Measurements from ENCODE around the gene SELENOO.

Gene SELENOO

DNA sequence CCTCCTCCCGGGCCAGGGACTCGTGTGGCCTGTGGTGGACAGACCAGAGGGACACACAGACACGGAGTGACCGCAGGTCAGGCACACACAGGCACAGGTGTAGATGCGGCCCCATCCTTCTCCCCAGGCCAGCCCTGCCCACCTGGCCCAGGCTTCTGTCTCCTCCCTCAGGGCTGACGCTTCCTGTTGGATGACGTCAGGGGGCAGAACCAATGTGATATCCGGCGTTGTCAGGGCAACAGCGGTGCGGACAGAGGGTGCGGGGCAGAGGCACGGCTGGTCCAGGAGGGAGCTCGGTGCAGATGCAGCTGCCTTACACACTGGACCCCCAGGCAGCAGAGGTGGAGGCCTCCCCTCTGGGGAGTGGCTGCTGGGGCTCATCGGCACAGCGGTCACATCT, 46.9 kb downstream of the SELENOO start:
- H3K4me3 ChIP-seq (ENCODE audit: extremely low read depth, insufficient read depth, low read length, poor library complexity, severe bottlenecking): no peak overlapping the region
- H3K36me3 ChIP-seq (ENCODE audit: control insufficient read depth, insufficient read depth, low read length): peaks cover 21% of the 10 kb centered on the region
- peaks cover 14% of the 10 kb centered on the region for H3K4me1 ChIP-seq (ENCODE audit: control insufficient read depth, insufficient read depth, low read length, poor library complexity, severe bottlenecking)
- H3K27ac ChIP-seq (ENCODE audit: low read depth, low read length, severe bottlenecking): no peak overlapping the region
- H3K9me3 ChIP-seq (ENCODE audit: control insufficient read depth, low read length): no peaks in the 10 kb centered on the region
- 64 to 71% methylated on average over 15 to 16 of the region's 16 CpGs for WGBS, 2 experiments (ENCODE audit: insufficient coverage in 2 of 2)

GRCh38 chr22:50248196-50249081, 47.6 kb downstream of the SELENOO start:
- no peak overlapping the region for H3K27ac ChIP-seq (ENCODE audit: low read depth, low read length, severe bottlenecking)
- WGBS, 2 experiments (ENCODE audit: insufficient coverage in 2 of 2): 93 to 94% methylated on average over 7 to 26 of the region's 29 CpGs
- peaks cover 21% of the 10 kb centered on the region for H3K36me3 ChIP-seq (ENCODE audit: control insufficient read depth, insufficient read depth, low read length)
- no peaks in the 10 kb centered on the region for H3K9me3 ChIP-seq (ENCODE audit: control insufficient read depth, low read length)
- peaks cover 12% of the 10 kb centered on the region for H3K4me1 ChIP-seq (ENCODE audit: control insufficient read depth, insufficient read depth, low read length, poor library complexity, severe bottlenecking)
- H3K4me3 ChIP-seq (ENCODE audit: extremely low read depth, insufficient read depth, low read length, poor library complexity, severe bottlenecking): no peak overlapping the region

GRCh38 chr22:50249341-50250248, 48.8 kb downstream of the SELENOO start:
- H3K36me3 ChIP-seq (ENCODE audit: control insufficient read depth, insufficient read depth, low read length): peaks cover 22% of the 10 kb centered on the region
- no peak overlapping the region for H3K4me3 ChIP-seq (ENCODE audit: extremely low read depth, insufficient read depth, low read length, poor library complexity, severe bottlenecking)

DNA sequence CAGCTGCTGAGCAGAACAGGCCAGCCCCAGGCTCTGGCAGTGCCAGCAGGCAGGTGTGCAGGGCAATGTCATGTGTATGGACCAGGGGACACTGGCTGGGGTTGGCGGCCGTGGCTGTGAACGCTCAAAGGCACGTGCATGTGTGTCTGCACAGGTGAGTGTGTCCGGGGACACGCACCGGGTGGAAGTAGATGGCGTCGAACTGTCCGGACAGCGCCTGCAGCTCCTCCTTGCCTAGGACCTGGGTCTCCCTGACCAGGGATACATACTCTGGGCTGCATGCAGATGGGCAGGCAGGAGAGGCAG, 49.4 kb downstream of the SELENOO start:
- no peak overlapping the region for H3K27ac ChIP-seq (ENCODE audit: low read depth, low read length, severe bottlenecking)
- WGBS, 2 experiments (ENCODE audit: insufficient coverage in 2 of 2): 93 to 96% methylated on average over 11 of the region's 11 CpGs
- peaks cover 27% of the 10 kb centered on the region for H3K36me3 ChIP-seq (ENCODE audit: control insufficient read depth, insufficient read depth, low read length)
- no peaks in the 10 kb centered on the region for H3K9me3 ChIP-seq (ENCODE audit: control insufficient read depth, low read length)
- H3K4me1 ChIP-seq (ENCODE audit: control insufficient read depth, insufficient read depth, low read length, poor library complexity, severe bottlenecking): peaks cover 7% of the 10 kb centered on the region
- H3K4me3 ChIP-seq (ENCODE audit: extremely low read depth, insufficient read depth, low read length, poor library complexity, severe bottlenecking): peak overlapping the region; percentile 72

More at GRCh38 chr22:50249341-50250248, 48.8 kb downstream of the SELENOO start:
- H3K4me1 ChIP-seq (ENCODE audit: control insufficient read depth, insufficient read depth, low read length, poor library complexity, severe bottlenecking): peaks cover 7% of the 10 kb centered on the region
- H3K9me3 ChIP-seq (ENCODE audit: control insufficient read depth, low read length): no peaks in the 10 kb centered on the region
- H3K27ac ChIP-seq (ENCODE audit: low read depth, low read length, severe bottlenecking): no peak overlapping the region
- 96 to 98% methylated on average over 28 to 31 of the region's 32 CpGs for WGBS, 2 experiments (ENCODE audit: insufficient coverage in 2 of 2)

DNA sequence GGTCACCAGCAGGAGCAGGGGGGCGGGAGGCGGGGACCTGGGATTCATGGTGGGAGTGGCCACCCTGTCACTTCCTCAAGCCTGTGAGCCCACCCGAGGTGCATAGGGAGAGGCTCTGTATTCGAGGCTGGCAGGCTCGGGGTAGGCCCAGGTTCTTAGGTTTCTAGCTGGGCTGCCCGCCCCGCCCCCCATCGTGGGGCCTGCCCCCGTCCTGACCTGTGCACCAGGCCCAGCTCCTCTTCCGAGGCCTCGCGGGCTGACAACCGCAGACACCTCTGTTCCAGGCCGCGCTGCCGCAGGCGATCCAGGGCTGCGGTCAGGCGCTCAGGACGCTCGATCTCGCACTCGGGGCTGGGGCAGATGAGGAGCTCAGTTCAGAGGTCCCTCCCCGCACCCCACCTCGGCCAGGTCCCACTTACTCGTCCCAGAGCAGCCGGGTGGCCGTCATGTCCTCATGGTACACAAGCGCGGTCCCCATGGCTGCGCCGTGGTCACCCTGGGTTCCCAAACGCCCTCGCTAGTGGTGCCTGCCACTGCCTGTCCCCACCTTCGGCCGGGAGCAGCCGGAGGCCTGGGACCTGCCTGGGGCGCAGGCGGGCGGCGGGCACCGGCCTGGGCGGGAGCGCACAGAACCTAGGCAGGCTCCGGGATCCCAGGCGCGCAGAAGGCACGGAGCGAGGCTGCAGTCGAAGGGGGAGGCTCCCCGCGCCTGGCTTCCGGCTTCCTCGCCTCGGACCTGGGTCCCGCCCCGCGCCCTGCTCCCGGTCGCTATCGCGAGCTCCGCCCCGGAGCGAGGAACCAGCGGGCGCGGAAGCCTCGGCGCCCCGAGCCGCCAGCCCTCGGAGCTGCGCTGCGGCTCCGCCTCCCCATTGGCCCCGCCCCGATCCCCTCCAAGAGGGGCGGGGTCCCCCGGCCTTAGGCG, 50.0 kb downstream of the SELENOO start, which contains the start of gene HDAC10:
Gene HDAC10, minus strand, starts transcription at position 711 of the 922 bp plus-strand sequence. Its CDS starts 233 bp downstream, at position 478.
- H3K36me3 ChIP-seq (ENCODE audit: control insufficient read depth, insufficient read depth, low read length): peaks cover 29% of the 10 kb centered on the region
- H3K9me3 ChIP-seq (ENCODE audit: control insufficient read depth, low read length): no peaks in the 10 kb centered on the region
- peak within 1 kb of the TSS; percentile 71 for H3K27ac ChIP-seq (ENCODE audit: low read depth, low read length, severe bottlenecking)
- 2% methylated on average over 62 to 81 of the region's 81 CpGs for WGBS, 2 experiments (ENCODE audit: insufficient coverage in 2 of 2)
- H3K4me1 ChIP-seq (ENCODE audit: control insufficient read depth, insufficient read depth, low read length, poor library complexity, severe bottlenecking): peaks cover 7% of the 10 kb centered on the region
- peak within 1 kb of the TSS; percentile 72 for H3K4me3 ChIP-seq (ENCODE audit: extremely low read depth, insufficient read depth, low read length, poor library complexity, severe bottlenecking)

DNA sequence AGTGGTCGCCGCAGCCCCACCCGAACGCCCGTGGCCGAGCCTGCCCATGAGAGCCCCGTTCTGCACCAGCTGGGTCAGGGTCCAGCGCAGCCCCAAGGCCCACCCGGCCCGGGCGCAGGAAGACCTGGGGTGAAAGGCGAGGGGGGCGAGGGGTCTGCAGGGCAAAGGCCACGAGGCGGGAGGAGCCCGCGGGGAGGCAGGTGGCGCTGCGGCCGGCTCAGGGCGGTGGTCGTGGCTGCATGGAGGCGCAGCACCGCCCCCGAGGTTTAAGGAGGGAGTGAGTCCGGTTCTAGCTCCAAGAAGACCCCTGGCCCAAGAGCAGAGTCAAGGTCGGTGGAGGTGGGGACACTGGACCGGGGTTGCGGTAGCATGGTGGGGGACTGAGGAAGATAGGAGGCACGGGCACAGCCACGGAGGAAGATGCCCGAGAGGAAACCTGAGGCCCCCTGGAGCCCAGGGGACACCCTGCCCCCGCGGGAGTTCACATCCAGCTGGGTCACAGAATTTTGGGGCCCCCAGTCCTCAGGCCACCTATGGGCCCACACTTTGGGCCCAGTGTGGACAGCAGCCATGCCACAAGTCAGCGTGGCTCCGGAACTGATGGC, 50.8 kb downstream of the SELENOO start:
- Histone ChIP-seq H3K4me3 (ENCODE audit: extremely low read depth, insufficient read depth, low read length, poor library complexity, severe bottlenecking) (peak overlapping the region; percentile 72), H3K4me1 (ENCODE audit: control insufficient read depth, insufficient read depth, low read length, poor library complexity, severe bottlenecking) (peaks cover 7% of the 10 kb centered on the region), H3K9me3 (ENCODE audit: control insufficient read depth, low read length) (no peaks in the 10 kb centered on the region), H3K27ac (ENCODE audit: low read depth, low read length, severe bottlenecking) (no peak overlapping the region), H3K36me3 (ENCODE audit: control insufficient read depth, insufficient read depth, low read length) (peaks cover 24% of the 10 kb centered on the region)
- 15 to 23% methylated on average over 32 to 34 of the region's 36 CpGs for WGBS, 2 experiments (ENCODE audit: insufficient coverage in 2 of 2)

GRCh38 chr22:50252082-50253045, 51.6 kb downstream of the SELENOO start:
- WGBS, 2 experiments (ENCODE audit: insufficient coverage in 2 of 2): 69 to 72% methylated on average over 19 to 21 of the region's 25 CpGs
- no peak overlapping the region for H3K4me3 ChIP-seq (ENCODE audit: extremely low read depth, insufficient read depth, low read length, poor library complexity, severe bottlenecking)
- H3K27ac ChIP-seq (ENCODE audit: low read depth, low read length, severe bottlenecking): no peak overlapping the region
- no peaks in the 10 kb centered on the region for H3K9me3 ChIP-seq (ENCODE audit: control insufficient read depth, low read length)
- peaks cover 7% of the 10 kb centered on the region for H3K4me1 ChIP-seq (ENCODE audit: control insufficient read depth, insufficient read depth, low read length, poor library complexity, severe bottlenecking)
- peaks cover 23% of the 10 kb centered on the region for H3K36me3 ChIP-seq (ENCODE audit: control insufficient read depth, insufficient read depth, low read length)

GRCh38 chr22:50253046-50253915, 52.5 kb downstream of the SELENOO start:
- H3K4me1 ChIP-seq (ENCODE audit: control insufficient read depth, insufficient read depth, low read length, poor library complexity, severe bottlenecking): peaks cover 7% of the 10 kb centered on the region
- WGBS, 2 experiments (ENCODE audit: insufficient coverage in 2 of 2): 94 to 95% methylated on average over 17 to 21 of the region's 22 CpGs
- H3K4me3 ChIP-seq (ENCODE audit: extremely low read depth, insufficient read depth, low read length, poor library complexity, severe bottlenecking): no peak overlapping the region
- H3K9me3 ChIP-seq (ENCODE audit: control insufficient read depth, low read length): no peaks in the 10 kb centered on the region
- peaks cover 29% of the 10 kb centered on the region for H3K36me3 ChIP-seq (ENCODE audit: control insufficient read depth, insufficient read depth, low read length)
- H3K27ac ChIP-seq (ENCODE audit: low read depth, low read length, severe bottlenecking): no peak overlapping the region
